Neural crest cell (in vitro differentiated cells): ENCODE results near the gene SMARCA4. TPM values are rescaled to one million over a fixed set of nuclear protein-coding genes. Genes with fewer than 3 reads are reported as not detected.
A peak's percentile ranks its signal among the peaks of the same experiment; 100 is the strongest.

Source experiments
- DNase-seq: peaks from one replicate; pipeline ENCODE4 v3.0.0; 2021; ENCODE audit warnings: low read depth, mixed read lengths, low spot score
- H3K27ac Mint-ChIP-seq: one replicate; pipeline ENCODE4 v1.8.0; 2021; ENCODE audit warnings: mild to moderate bottlenecking, mixed read lengths; ENCODE audit not compliant: unreplicated experiment
- H3K27me3 Mint-ChIP-seq: 2 replicates; pipeline ENCODE4 v1.8.0; 2021; ENCODE audit warnings: low read depth, mild to moderate bottlenecking, mixed read lengths
- H3K36me3 Mint-ChIP-seq: 2 replicates; pipeline ENCODE4 v1.8.0; 2021; ENCODE audit warnings: low read depth, mild to moderate bottlenecking, mixed read lengths
- H3K4me1 Mint-ChIP-seq: 2 replicates; pipeline ENCODE4 v1.8.0; 2021; ENCODE audit warnings: mixed read lengths
- H3K4me3 Mint-ChIP-seq: one replicate; pipeline ENCODE4 v1.8.0; 2021; ENCODE audit warnings: mild to moderate bottlenecking, mixed read lengths
- H3K9me3 Mint-ChIP-seq: 2 replicates; pipeline ENCODE4 v1.8.0; 2021; ENCODE audit warnings: mixed read lengths
- total RNA-seq: library from RNA; stranded (reverse); gene quantifications from 2 replicates; pipeline ENCODE4 v1.2.1, GENCODE V29; 2021
- TF ChIP-seq, protein P1 (sequence below): fragments of 200-600 bp; sonication (generic); conservative IDR thresholded peaks from 2 replicates; pipeline ENCODE4 v1.5.0; 2021; ENCODE audit warnings: antibody characterized with exemption, mild to moderate bottlenecking

Gene SMARCA4
- total RNA-seq, 1 donor from 2014 or later = 363 TPM

DNA sequence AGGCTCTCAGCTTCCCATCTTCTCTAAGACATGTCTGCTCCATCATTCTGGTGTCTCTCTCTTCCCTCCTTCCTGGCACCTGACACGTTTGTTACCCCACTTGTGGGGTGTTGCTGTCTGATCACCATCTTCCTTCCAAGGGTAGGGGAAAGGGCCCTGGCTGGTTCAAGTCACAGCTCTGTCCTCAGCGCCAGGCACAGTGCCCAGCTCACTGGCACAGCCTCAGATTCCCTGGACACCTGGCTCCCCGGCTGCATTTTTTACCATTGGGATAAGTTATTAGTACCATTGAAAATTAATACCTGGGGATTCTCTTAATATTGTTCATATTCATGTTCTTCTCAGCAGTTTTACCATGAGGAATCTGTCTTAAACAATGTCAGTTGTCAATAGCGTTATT lies 77.7 kb downstream of the SMARCA4 start:
- Mint-ChIP-seq H3K4me1 (no peaks in the 10 kb centered on the region), H3K27ac (no peak overlapping the region), H3K9me3 (no peaks in the 10 kb centered on the region), H3K27me3 (no peaks in the 10 kb centered on the region), H3K36me3 (peaks cover 26% of the 10 kb centered on the region), H3K4me3 (no peak overlapping the region)
- TF ChIP-seq, protein P1, sequence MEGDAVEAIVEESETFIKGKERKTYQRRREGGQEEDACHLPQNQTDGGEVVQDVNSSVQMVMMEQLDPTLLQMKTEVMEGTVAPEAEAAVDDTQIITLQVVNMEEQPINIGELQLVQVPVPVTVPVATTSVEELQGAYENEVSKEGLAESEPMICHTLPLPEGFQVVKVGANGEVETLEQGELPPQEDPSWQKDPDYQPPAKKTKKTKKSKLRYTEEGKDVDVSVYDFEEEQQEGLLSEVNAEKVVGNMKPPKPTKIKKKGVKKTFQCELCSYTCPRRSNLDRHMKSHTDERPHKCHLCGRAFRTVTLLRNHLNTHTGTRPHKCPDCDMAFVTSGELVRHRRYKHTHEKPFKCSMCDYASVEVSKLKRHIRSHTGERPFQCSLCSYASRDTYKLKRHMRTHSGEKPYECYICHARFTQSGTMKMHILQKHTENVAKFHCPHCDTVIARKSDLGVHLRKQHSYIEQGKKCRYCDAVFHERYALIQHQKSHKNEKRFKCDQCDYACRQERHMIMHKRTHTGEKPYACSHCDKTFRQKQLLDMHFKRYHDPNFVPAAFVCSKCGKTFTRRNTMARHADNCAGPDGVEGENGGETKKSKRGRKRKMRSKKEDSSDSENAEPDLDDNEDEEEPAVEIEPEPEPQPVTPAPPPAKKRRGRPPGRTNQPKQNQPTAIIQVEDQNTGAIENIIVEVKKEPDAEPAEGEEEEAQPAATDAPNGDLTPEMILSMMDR = no peak
- no peak for DNase-seq

DNA sequence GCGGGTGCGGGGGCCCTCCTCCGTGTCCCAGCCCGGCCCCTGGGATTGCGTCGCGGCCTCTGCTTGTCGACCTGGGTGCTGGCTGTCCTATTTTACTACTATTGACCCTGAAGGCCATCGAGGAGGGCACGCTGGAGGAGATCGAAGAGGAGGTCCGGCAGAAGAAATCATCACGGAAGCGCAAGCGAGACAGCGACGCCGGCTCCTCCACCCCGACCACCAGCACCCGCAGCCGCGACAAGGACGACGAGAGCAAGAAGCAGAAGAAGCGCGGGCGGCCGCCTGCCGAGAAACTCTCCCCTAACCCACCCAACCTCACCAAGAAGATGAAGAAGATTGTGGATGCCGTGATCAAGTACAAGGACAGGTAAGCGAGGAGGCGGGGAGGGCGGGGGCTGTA lies 80.4 kb downstream of the SMARCA4 start:
- Mint-ChIP-seq H3K27ac (no peak overlapping the region), H3K9me3 (no peaks in the 10 kb centered on the region), H3K4me1 (no peaks in the 10 kb centered on the region), H3K27me3 (no peaks in the 10 kb centered on the region), H3K36me3 (peaks cover 27% of the 10 kb centered on the region), H3K4me3 (no peak overlapping the region)
- TF ChIP-seq, protein P1 = no peak
- no peak for DNase-seq

DNA sequence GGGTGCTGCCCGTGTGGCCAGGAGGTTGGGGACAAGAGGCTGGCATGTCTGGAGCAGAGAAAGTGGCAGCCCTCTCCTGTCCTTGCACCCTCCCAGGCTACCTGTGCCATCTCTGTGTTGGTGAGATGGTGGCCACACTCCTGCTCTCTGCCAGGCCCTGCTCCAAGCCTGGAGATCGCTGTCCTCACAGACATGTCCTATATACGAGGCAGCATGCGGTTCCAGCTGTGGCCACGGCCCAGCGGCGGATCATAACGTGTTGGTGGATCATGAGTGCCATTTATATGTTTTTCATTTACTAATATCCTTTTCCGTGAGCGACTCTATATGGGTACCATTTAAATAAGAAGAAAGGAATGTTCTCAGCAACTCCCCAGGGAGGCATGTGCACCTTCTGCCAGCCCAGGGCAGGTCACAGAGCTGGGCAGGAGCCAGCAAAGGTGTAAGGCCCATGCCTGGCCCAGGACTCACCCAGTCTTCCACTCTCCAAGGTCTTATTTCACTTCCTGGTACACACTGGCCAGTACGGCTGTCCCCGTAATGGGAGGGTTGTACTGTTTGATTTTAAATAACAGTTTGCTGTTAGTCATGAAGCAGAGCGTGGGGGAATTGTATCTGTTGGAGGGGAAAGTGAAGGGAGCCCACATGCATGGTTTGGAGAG lies 81.3 kb downstream of the SMARCA4 start:
- Mint-ChIP-seq H3K27ac (peak overlapping the region; percentile 19), H3K36me3 (peaks cover 24% of the 10 kb centered on the region), H3K9me3 (no peaks in the 10 kb centered on the region)

DNA sequence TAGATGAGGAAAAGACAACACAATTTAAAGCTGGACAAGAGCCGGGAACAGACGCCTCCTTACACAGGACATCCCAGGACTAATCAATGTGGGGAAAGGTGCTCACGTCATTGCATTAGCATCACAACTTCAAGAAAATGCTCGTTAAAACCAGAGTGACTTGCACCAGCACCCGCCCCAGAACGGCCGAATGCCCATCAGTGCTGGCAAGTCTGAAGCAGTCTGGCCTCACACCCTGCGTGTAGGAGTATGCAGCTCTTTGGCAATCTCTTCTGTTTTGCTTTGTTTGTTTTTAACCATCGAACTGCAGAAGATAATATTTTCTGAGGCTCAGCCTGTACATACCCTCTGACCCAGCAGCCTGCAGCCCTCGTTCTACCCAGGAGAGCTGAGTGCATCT lies 83.6 kb downstream of the SMARCA4 start:
- Mint-ChIP-seq H3K36me3 (peaks cover 16% of the 10 kb centered on the region), H3K4me3 (no peak overlapping the region), H3K9me3 (no peaks in the 10 kb centered on the region), H3K4me1 (no peaks in the 10 kb centered on the region), H3K27ac (no peak overlapping the region), H3K27me3 (no peaks in the 10 kb centered on the region)
- no peak for DNase-seq
- TF ChIP-seq, protein P1 = no peak

More for the DNA sequence above, 81.3 kb downstream of the SMARCA4 start:
- TF ChIP-seq, protein P1 = no peak
- Mint-ChIP-seq H3K4me1 (no peaks in the 10 kb centered on the region), H3K27me3 (no peaks in the 10 kb centered on the region), H3K4me3 (no peak overlapping the region)
- DNase-seq = no peak

DNA sequence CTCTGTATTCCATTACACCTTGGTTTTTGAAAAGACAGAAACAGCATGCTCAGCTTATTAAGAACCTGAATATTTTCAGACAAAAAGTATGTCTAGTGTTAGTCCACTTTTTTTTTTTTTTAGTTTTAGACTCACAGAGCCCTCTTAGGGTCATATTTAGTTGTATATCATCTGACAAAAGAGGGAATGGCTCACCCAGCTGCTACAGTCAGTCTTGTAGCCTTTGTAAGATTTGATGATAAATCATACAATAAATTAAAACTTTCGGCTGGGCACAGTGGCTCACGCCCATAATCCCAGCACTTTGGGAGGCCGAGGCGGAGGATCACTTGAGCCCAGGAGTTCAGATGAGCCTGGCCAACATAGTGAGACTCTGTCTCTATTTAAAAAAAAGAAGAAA lies 84.7 kb downstream of the SMARCA4 start:
- no peak for DNase-seq
- H3K36me3 Mint-ChIP-seq = peaks cover 16% of the 10 kb centered on the region
- H3K27ac Mint-ChIP-seq = no peak overlapping the region
- TF ChIP-seq, protein P1 = no peak
- H3K4me1 Mint-ChIP-seq = no peaks in the 10 kb centered on the region
- H3K4me3 Mint-ChIP-seq = no peak overlapping the region
- no peaks in the 10 kb centered on the region for H3K27me3 Mint-ChIP-seq
- no peaks in the 10 kb centered on the region for H3K9me3 Mint-ChIP-seq
